Activated naive CD8-positive, alpha-beta T cell treated with anti-CD3 and anti-CD28 coated beads, Interleukin-2, amount 10 ng/mL, durations not matched to agents 7 days and 5 days (primary cell): ENCODE measurements around the gene LRRC1. TPM values are rescaled to one million over a fixed set of nuclear protein-coding genes. Genes with fewer than 3 reads are reported as not detected.

Experiments used
- ATAC-seq: fragments of 150-1000 bp; cut with Tn5 transposase; one replicate; pipeline ENCODE4 v1.10.0; 2021; ENCODE audit warnings: low read depth, moderate library complexity
- POLR2A ChIA-PET: fragments of 350-600 bp; sonication (Branson Sonifier 250); formaldehyde crosslinking; loops from one replicate; lab custom pipeline; 2021; ENCODE audit warnings: antibody characterized with exemption; lab: Charles Lee
- DNase-seq: peaks from one replicate; pipeline ENCODE4 v3.0.0; 2021
- H3K27ac Mint-ChIP-seq: one replicate; pipeline ENCODE4 v1.8.0; 2022; ENCODE audit warnings: mild to moderate bottlenecking, mixed read lengths
- H3K27me3 Mint-ChIP-seq: one replicate; pipeline ENCODE4 v1.8.0; 2022; ENCODE audit warnings: mild to moderate bottlenecking, moderate library complexity, mixed read lengths
- H3K36me3 Mint-ChIP-seq: one replicate; pipeline ENCODE4 v1.8.0; 2021; ENCODE audit warnings: mild to moderate bottlenecking, mixed read lengths
- H3K4me1 Mint-ChIP-seq: one replicate; pipeline ENCODE4 v1.8.0; 2021; ENCODE audit warnings: mixed read lengths
- H3K4me3 Mint-ChIP-seq: one replicate; pipeline ENCODE4 v1.8.0; 2022; ENCODE audit warnings: mild to moderate bottlenecking, moderate library complexity, mixed read lengths
- H3K9me3 Mint-ChIP-seq: one replicate; pipeline ENCODE4 v1.8.0; 2021; ENCODE audit warnings: mixed read lengths
- total RNA-seq, 2 experiments: library from RNA; stranded (reverse); gene quantifications; one replicate each; pipeline ENCODE4 v1.2.3, GENCODE V29; 2021

LRRC1 gene
- 1 to 10 TPM; 3.5 to 4.2 TPM for total RNA-seq

DNA sequence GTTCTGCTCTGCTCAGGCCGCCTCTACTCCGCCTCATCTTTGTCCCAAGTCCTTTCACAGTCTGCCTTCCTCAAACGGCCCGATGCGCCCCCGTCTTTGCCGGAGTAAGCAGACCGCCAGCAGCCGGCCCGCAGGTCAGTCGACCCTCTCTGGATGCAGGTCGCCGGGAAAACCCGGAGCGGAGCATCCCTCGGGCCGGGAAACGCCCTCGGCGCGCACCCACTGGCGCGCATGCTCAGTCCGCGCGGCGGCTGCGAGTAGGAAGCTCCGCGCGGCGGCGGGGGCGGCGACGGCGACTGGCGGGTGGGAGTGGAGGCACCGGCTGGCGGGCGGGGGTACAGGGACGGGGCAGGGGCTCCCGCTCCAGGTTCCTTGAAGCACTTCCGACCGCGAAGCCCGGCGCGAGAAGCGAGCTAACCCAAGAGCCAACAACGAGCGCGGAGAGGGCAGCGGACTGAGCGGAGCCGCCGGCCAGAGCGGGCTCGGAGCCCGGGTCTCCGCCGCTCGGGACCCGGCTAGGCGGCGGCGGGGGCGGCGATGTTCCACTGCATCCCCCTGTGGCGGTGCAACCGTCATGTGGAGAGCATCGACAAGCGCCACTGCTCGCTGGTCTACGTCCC lies at the start of gene LRRC1:
Gene LRRC1 (plus strand): TSS at position 286 of the 620 bp plus-strand sequence. CDS start 252 bp downstream, at position 538.
- H3K4me1 Mint-ChIP-seq = peaks cover 16% of the 10 kb centered on the region
- POLR2A ChIA-PET = interaction anchor here (0.9 to 2.3 kb wide), 5 partner anchors 12 to 435 kb away, joined by 3 to 5 read pairs (median 4); no protein-coding TSS in a partner anchor
- ATAC-seq = peak; percentile 82
- peaks cover 39% of the 10 kb centered on the region for H3K27me3 Mint-ChIP-seq
- peak within 1 kb of the TSS; percentile 93 for H3K27ac Mint-ChIP-seq
- no peaks in the 10 kb centered on the region for H3K36me3 Mint-ChIP-seq
- DNase-seq = peak; percentile 94
- H3K9me3 Mint-ChIP-seq = peaks cover 1% of the 10 kb centered on the region
- peak within 1 kb of the TSS; percentile 99 for H3K4me3 Mint-ChIP-seq

DNA sequence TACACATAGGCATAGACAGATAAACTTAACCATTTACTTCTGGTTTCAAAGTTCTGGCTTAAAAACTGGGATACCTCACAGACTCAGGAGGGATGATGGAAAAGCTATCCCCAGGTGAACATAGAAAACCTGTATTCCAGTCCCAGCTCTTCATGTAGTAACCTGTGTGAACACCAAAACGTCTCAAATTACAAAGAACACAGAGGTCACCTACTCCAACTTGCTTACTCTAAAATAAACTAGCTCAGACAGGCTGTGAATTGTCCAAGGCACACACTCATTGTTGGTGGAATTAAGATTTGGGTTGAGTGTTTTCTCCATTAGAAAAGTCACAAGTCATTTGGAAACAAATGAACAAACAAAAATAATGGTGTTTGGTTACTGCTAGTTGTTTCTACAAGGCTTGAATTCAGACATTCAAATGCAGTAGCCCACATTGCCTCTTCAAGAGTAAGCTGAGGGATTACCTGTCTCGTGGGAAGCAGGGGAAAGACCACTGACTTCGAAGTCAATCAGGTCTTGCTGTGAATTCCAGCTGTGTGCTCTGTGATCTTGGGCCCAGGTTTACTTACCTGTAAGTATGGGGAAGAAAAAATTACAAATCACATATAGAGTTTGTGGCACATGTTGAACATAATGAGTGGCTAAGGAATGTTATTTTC lies 48.2 kb upstream of the LRRC1 start:
- Mint-ChIP-seq H3K27ac (no peak overlapping the region), H3K4me1 (peaks cover 1% of the 10 kb centered on the region), H3K4me3 (no peak overlapping the region), H3K9me3 (no peaks in the 10 kb centered on the region), H3K36me3 (no peaks in the 10 kb centered on the region), H3K27me3 (peaks cover 4% of the 10 kb centered on the region)
- ATAC-seq = no peak
- POLR2A ChIA-PET = no interaction called here
- no peak for DNase-seq

DNA sequence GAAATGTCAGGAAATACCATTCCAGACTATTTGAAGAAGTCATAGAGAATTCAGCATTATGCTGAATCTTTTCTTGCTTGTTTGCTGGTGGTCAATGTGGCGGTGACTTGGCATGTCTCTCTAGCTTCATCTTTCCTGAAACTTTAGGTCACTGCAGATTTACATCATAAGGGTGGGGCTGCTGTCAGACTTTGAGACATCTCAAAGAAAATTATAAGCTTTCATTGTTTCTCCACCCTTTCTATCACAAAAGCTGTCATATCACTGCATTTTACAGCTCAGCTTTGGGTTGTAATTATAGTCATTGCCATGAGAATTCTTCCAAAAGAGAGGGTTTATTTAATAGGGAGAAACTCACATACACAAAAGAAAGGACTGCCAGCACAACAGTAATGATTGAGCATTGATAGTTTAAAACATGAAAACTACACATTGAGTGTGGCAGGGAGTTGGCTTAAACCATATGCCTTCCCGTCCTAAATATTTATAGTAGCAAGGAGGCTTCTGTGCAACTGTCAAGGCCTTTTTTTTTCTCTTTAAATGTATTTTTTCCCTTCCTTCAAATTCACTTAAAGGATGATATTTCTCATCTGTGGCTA lies 44.7 kb upstream of the LRRC1 start:
- ATAC-seq (no peak), DNase-seq (no peak)
- Mint-ChIP-seq H3K27me3 (peaks cover 9% of the 10 kb centered on the region), H3K27ac (no peak overlapping the region), H3K4me3 (no peak overlapping the region), H3K4me1 (no peaks in the 10 kb centered on the region), H3K36me3 (no peaks in the 10 kb centered on the region), H3K9me3 (no peaks in the 10 kb centered on the region)
- POLR2A ChIA-PET = no interaction called here

DNA sequence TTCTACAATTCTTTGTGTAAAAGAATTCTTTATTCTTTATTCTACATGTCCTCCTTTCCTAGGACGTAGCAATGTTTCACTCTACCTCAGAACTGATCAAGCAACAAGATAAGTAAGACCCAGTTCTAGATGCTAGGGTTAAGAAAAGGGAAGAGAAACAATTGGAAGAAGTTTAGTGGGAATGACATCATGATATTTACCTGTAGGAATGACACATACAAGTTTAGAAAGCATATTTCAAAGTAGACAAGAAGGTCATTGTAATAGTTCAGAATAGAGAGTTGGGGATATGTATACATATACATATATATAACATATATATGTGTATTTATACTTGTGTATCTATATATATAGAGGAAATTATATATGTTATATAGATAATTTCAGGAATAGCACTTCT lies 43.4 kb upstream of the LRRC1 start:
- Mint-ChIP-seq H3K27ac (no peak overlapping the region), H3K4me3 (no peak overlapping the region), H3K27me3 (peaks cover 13% of the 10 kb centered on the region), H3K9me3 (no peaks in the 10 kb centered on the region), H3K4me1 (no peaks in the 10 kb centered on the region), H3K36me3 (no peaks in the 10 kb centered on the region)
- POLR2A ChIA-PET = no interaction called here
- ATAC-seq (no peak), DNase-seq (no peak)

DNA sequence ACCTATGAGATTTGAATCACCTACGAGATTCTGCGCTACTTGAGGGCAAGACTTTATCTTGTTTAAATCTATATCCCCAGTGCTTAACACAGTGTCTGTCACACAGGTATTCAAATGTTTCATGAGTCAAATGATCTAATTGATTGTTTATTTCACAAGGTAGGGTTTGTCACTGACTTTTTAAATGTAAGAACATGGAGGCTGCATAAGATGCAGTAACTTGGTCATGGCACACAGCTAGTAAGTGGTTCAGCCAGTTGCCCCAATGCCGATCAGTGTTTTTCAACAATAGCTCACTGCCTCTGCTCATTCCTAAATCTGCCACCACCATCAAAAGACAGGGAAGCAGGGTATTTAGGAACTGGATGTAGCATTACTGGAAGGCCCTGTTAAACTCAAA lies 42.4 kb upstream of the LRRC1 start:
- Mint-ChIP-seq H3K4me1 (no peaks in the 10 kb centered on the region), H3K36me3 (no peaks in the 10 kb centered on the region), H3K27ac (no peak overlapping the region), H3K9me3 (no peaks in the 10 kb centered on the region), H3K27me3 (peaks cover 13% of the 10 kb centered on the region), H3K4me3 (no peak overlapping the region)
- DNase-seq = no peak
- no peak for ATAC-seq
- POLR2A ChIA-PET = no interaction called here

DNA sequence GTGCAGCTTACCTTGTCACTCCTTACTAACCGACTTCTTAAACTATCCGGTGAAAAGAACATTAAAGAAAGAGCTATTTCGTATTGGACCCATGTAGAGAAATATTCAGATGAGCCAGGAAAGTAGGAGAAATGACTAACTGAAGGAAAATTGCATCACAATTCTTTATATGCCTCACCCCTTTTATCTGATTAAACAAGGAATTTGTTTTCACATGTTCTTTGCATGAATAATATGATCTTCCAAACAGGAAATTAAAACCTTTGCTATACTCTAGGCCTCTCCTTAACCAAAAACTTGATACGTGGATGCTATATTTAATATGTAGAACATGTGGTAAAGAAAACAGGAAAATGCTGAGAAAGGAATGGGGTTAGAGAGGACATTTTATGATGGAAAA lies 41.9 kb upstream of the LRRC1 start:
- ATAC-seq (no peak), DNase-seq (no peak)
- Mint-ChIP-seq H3K36me3 (no peaks in the 10 kb centered on the region), H3K4me1 (no peaks in the 10 kb centered on the region), H3K9me3 (no peaks in the 10 kb centered on the region), H3K27ac (no peak overlapping the region), H3K4me3 (no peak overlapping the region), H3K27me3 (peaks cover 13% of the 10 kb centered on the region)
- POLR2A ChIA-PET = no interaction called here

DNA sequence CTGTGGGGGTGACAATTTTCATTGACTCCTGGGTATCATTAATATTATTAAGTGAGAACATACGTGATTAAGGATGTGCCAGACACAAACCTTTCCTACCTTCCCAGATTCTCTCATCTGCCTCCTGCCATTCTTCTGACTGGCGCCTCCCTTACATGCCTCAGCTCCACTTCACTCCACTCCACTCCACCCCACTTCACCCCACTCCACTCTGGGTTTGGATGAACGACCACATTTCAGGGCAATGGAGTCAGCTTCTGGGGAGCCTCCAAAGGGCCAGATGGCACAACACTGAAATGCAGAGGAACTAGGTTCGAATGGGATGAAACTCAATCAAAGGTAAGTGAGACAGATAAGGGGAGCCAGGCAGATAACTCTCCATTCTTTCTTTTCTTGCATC lies 40.5 kb upstream of the LRRC1 start:
- H3K4me1 Mint-ChIP-seq = no peaks in the 10 kb centered on the region
- POLR2A ChIA-PET = no interaction called here
- H3K27me3 Mint-ChIP-seq = peaks cover 21% of the 10 kb centered on the region

DNA sequence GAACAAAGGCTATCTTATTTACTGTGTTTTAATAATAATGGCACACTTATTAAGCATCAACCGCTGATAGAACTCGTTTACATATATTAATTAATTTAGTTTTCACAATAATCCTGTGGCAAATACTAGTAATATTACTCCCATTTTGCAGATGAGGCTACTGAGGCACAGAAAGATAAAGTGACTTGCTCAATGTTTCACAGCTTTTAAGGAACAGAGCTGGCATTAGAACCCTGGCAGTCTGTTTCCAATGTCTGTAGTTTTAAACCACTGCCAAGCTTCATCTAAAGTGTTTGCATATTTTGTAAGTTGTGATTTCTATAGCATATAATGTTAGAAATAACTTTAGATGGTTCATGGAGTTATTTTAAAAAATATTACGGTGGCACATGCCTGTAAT lies 38.4 kb upstream of the LRRC1 start:
- no peaks in the 10 kb centered on the region for H3K9me3 Mint-ChIP-seq
- H3K36me3 Mint-ChIP-seq = no peaks in the 10 kb centered on the region
- no peak overlapping the region for H3K4me3 Mint-ChIP-seq
- peaks cover 24% of the 10 kb centered on the region for H3K27me3 Mint-ChIP-seq
- POLR2A ChIA-PET = no interaction called here
- H3K4me1 Mint-ChIP-seq = no peaks in the 10 kb centered on the region
- ATAC-seq (no peak), DNase-seq (no peak)
- no peak overlapping the region for H3K27ac Mint-ChIP-seq

More for the DNA sequence above, 40.5 kb upstream of the LRRC1 start:
- no peak for DNase-seq
- H3K36me3 Mint-ChIP-seq = no peaks in the 10 kb centered on the region
- H3K9me3 Mint-ChIP-seq = no peaks in the 10 kb centered on the region
- H3K4me3 Mint-ChIP-seq = no peak overlapping the region
- H3K27ac Mint-ChIP-seq = no peak overlapping the region
- no peak for ATAC-seq

DNA sequence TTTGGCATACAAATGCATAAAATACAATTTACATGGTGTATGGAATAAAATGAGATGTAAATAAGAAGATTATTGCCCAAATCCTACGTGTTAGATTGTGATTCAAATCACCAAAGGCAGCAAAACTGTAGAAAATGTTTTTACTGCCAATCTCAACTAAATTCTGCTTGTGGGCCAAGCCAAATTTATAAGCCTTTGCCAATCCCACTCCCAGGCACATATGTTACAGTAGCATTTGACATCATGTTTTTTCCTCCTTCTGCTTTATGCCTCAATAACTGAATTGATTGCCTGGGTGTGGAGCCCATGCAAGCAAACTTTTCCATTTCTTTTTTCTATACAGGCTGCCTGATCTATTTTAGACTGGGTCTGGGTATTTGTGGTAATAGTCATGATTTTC lies 36.3 kb upstream of the LRRC1 start:
- Mint-ChIP-seq H3K4me1 (no peaks in the 10 kb centered on the region), H3K27ac (no peak overlapping the region), H3K9me3 (no peaks in the 10 kb centered on the region), H3K27me3 (peaks cover 23% of the 10 kb centered on the region), H3K4me3 (no peak overlapping the region), H3K36me3 (no peaks in the 10 kb centered on the region)
- ATAC-seq = no peak
- DNase-seq = no peak
- POLR2A ChIA-PET = no interaction called here

DNA sequence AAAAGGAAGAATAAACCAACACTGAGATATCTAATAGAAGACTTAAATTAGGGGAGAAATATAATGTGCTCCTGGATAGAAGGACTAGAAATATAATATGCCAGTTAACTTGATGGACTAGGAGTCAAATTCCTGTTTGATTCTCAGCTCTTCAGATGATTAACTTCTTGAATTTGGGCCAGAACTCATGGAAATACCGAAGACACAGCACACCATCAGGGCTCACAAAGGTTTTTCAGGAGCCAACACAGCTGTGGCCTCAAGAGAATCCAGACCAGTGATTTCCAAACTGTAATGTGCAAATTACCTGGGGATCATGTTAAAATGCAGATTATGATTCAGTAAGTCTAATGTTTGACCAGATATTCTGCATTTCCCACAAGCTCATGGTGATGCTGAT lies 33.8 kb upstream of the LRRC1 start:
- no peak for ATAC-seq
- Mint-ChIP-seq H3K4me3 (no peak overlapping the region), H3K27me3 (peaks cover 23% of the 10 kb centered on the region), H3K9me3 (peaks cover 1% of the 10 kb centered on the region), H3K36me3 (no peaks in the 10 kb centered on the region), H3K27ac (no peak overlapping the region), H3K4me1 (no peaks in the 10 kb centered on the region)
- DNase-seq = no peak
- POLR2A ChIA-PET = no interaction called here

DNA sequence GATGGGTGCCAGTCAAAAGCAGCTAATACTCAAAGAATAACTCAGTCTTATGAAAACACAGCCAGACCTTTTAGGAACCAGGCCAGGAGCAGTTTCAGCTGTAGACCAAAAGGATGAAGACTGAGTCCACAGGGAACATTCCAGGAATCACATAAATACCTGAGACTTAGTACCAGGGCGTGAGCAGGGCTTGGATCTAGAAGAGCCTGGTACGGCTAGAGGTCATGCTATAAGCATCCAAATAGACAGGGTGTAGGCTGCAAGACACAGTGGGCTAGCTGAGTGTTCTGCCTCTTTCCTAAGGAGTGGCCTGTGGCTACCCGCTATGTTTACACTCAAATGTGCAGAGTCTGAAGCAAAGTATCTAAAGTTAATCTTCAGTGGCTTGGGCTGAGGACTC lies 29.5 kb upstream of the LRRC1 start:
- POLR2A ChIA-PET = no interaction called here
- Mint-ChIP-seq H3K36me3 (no peaks in the 10 kb centered on the region), H3K9me3 (peaks cover 1% of the 10 kb centered on the region), H3K27me3 (peaks cover 16% of the 10 kb centered on the region), H3K27ac (no peak overlapping the region), H3K4me3 (no peak overlapping the region), H3K4me1 (no peaks in the 10 kb centered on the region)
- no peak for DNase-seq
- no peak for ATAC-seq

DNA sequence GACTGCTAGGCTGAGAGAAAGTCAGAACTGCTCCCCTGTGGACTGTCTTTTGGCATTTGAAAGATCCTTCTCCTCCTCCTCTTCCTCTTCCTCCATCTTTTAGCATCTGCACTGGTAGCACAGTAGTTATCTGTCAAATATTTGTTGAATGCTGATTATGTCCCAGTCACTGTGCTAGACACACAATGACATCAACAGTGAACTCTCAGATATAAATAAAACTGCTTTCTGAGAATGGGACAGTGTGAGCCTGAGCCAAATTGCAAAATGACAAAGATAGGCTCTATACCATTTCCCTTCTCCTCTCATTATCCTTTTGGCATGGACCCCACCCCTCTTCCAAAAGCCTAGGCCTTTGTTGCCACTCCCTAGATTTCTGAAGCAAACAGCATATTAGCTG lies 27.9 kb upstream of the LRRC1 start:
- Mint-ChIP-seq H3K27me3 (peaks cover 13% of the 10 kb centered on the region), H3K9me3 (peaks cover 1% of the 10 kb centered on the region), H3K27ac (no peak overlapping the region), H3K4me3 (no peak overlapping the region), H3K4me1 (no peaks in the 10 kb centered on the region), H3K36me3 (no peaks in the 10 kb centered on the region)
- DNase-seq (no peak), ATAC-seq (no peak)
- POLR2A ChIA-PET = no interaction called here

DNA sequence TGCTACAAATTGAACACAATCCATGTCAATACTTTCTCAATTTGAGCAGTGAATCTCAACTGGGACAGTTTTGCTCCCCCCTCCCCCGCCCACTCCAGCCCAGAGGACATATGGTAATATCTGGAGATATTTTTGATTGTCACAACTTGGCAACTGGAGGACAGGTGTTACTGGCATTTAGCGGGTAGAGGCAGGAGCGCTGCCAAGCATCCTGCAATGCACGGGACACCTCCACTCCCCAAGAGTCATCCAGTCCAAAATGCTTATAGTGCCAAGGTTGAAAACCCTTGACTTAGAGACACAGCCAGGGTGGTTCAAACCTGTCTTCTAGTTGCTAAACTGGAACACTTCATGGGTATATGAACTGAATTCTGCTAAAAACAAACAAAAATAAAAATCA lies 26.9 kb upstream of the LRRC1 start:
- Mint-ChIP-seq H3K4me1 (no peaks in the 10 kb centered on the region), H3K27ac (no peak overlapping the region), H3K4me3 (no peak overlapping the region), H3K36me3 (no peaks in the 10 kb centered on the region), H3K9me3 (peaks cover 1% of the 10 kb centered on the region), H3K27me3 (peaks cover 13% of the 10 kb centered on the region)
- no peak for DNase-seq
- POLR2A ChIA-PET = no interaction called here
- ATAC-seq = no peak

DNA sequence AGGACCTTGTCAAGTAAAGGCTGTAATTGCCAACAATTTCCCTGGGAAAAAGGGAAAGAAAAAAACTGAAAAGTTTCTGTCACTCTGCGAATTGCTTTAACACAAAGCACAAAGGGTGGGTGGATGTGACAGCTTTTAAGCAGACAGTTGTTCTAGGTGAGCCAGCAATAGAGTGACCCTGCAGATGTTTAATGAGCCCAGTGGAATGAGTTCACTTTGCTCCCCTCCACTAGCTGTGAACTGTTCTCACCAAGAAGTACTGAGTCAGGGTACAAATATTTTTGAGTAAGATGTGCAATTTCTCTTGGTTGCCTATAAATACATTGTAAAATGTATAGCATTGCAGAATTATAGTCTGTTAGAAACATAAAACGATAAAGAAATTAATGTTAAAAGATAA lies 26.2 kb upstream of the LRRC1 start:
- peaks cover 10% of the 10 kb centered on the region for H3K27me3 Mint-ChIP-seq
- no peak for ATAC-seq
- H3K9me3 Mint-ChIP-seq = peaks cover 4% of the 10 kb centered on the region
- H3K4me1 Mint-ChIP-seq = no peaks in the 10 kb centered on the region
- H3K36me3 Mint-ChIP-seq = no peaks in the 10 kb centered on the region
- no peak for DNase-seq
- no peak overlapping the region for H3K4me3 Mint-ChIP-seq
- no peak overlapping the region for H3K27ac Mint-ChIP-seq
- POLR2A ChIA-PET = no interaction called here
